HFF-Myc (cell line): ENCODE measurements around the gene A4GNT.
"Not testable (repeated sequence)": the region's sequence is repeated elsewhere in the genome, so short reads cannot be mapped to it uniquely, and the experiment has no call there.

ENCODE experiments used
- DNase-seq: peaks from one replicate; pipeline ENCODE4 v3.0.0-alpha.2; 2011; ENCODE audit warnings: low read depth; ENCODE audit errors: extremely low read depth
- H3K4me3 ChIP-seq: replicated peaks from 2 replicates; pipeline ENCODE4 v1.5.1; 2011; ENCODE audit warnings: low read depth, mild to moderate bottlenecking, control low read depth, low read length
- CTCF ChIP-seq: IDR thresholded peaks from 2 replicates; pipeline ENCODE4 v1.5.1; 2012; ENCODE audit warnings: mild to moderate bottlenecking, low read depth, low read length, control low read depth; ENCODE audit errors: missing control alignments

The A4GNT gene

GRCh38 chr3:138157743-138158142, 25.6 kb upstream of the A4GNT start:
- DNase-seq = no peak
- no peak overlapping the region for H3K4me3 ChIP-seq
- no peak for TF ChIP-seq CTCF

- TF ChIP-seq CTCF = no peak
- DNase-seq = no peak
Measured at GRCh38 chr3:138154534-138154933, 22.3 kb upstream of the A4GNT start.

GRCh38 chr3:138148503-138148902, 16.3 kb upstream of the A4GNT start:
- H3K4me3 ChIP-seq = no peak overlapping the region
- no peak for TF ChIP-seq CTCF
- no peak for DNase-seq

More at GRCh38 chr3:138154534-138154933, 22.3 kb upstream of the A4GNT start:
- H3K4me3 ChIP-seq = no peak overlapping the region

- not testable (repeated sequence) for H3K4me3 ChIP-seq, DNase-seq
Measured at GRCh38 chr3:138142181-138142580, 10.0 kb upstream of the A4GNT start.

GRCh38 chr3:138140940-138141339, 8.8 kb upstream of the A4GNT start:
- H3K4me3 ChIP-seq = no peak overlapping the region
- no peak for TF ChIP-seq CTCF
- DNase-seq = no peak

- H3K4me3 ChIP-seq = no peak overlapping the region
- DNase-seq = no peak
- TF ChIP-seq CTCF = no peak
Measured at GRCh38 chr3:138139691-138140090, 7.5 kb upstream of the A4GNT start.

- H3K4me3 ChIP-seq = no peak overlapping the region
- TF ChIP-seq CTCF = no peak
- DNase-seq = no peak
Measured at GRCh38 chr3:138137861-138138260, 5.7 kb upstream of the A4GNT start.

GRCh38 chr3:138136201-138136600, 4.0 kb upstream of the A4GNT start:
- no peak for TF ChIP-seq CTCF
- DNase-seq = no peak
- H3K4me3 ChIP-seq = no peak overlapping the region
